Inflammatory macrophage treated with lipopolysaccharide for 4 hours (primary cell): Measurements from ENCODE around the gene SGIP1.

ENCODE experiments used
- DNase-seq: peaks from one replicate; pipeline ENCODE4 v3.0.0-alpha.2; 2020

Gene SGIP1

GRCh38 chr1:66521721-66522365 lies 12.1 kb upstream of the SGIP1 start:
- DNase-seq: peak; percentile 49

GRCh38 chr1:66523562-66523961 lies 10.4 kb upstream of the SGIP1 start:
- DNase-seq: no peak

- DNase-seq: no peak
Observed at GRCh38 chr1:66525086-66525485, 8.9 kb upstream of the SGIP1 start.

- DNase-seq: no peak
Observed at GRCh38 chr1:66526036-66526435, 7.9 kb upstream of the SGIP1 start.

GRCh38 chr1:66526991-66527390 lies 7.0 kb upstream of the SGIP1 start:
- no peak for DNase-seq

GRCh38 chr1:66527686-66528085 lies 6.3 kb upstream of the SGIP1 start:
- DNase-seq: no peak

GRCh38 chr1:66528580-66528979 lies 5.4 kb upstream of the SGIP1 start:
- DNase-seq: no peak

GRCh38 chr1:66532214-66532613 lies 1.7 kb upstream of the SGIP1 start:
- no peak for DNase-seq

- peak; percentile 6 for DNase-seq
Observed at GRCh38 chr1:66532798-66533783, 862 bp upstream of the SGIP1 start.

GRCh38 chr1:66535061-66535460 lies 1.1 kb downstream of the SGIP1 start:
- DNase-seq: no peak

GRCh38 chr1:66535853-66536252 lies 1.9 kb downstream of the SGIP1 start:
- DNase-seq: no peak

- no peak for DNase-seq
Observed at GRCh38 chr1:66537718-66538117, 3.8 kb downstream of the SGIP1 start.

- DNase-seq: no peak
Observed at GRCh38 chr1:66539491-66539890, 5.5 kb downstream of the SGIP1 start.

GRCh38 chr1:66540434-66541032 lies 6.6 kb downstream of the SGIP1 start:
- no peak for DNase-seq

GRCh38 chr1:66542314-66542713 lies 8.4 kb downstream of the SGIP1 start:
- no peak for DNase-seq

- no peak for DNase-seq
Observed at GRCh38 chr1:66542811-66543767, 9.1 kb downstream of the SGIP1 start.

GRCh38 chr1:66546047-66546810 lies 12.3 kb downstream of the SGIP1 start:
- DNase-seq: no peak

- DNase-seq: no peak
Observed at GRCh38 chr1:66549017-66549416, 15.1 kb downstream of the SGIP1 start.

GRCh38 chr1:66550243-66550642 lies 16.3 kb downstream of the SGIP1 start:
- no peak for DNase-seq

- DNase-seq: no peak
Observed at GRCh38 chr1:66552287-66552686, 18.3 kb downstream of the SGIP1 start.

- no peak for DNase-seq
Observed at GRCh38 chr1:66552829-66553228, 18.9 kb downstream of the SGIP1 start.

GRCh38 chr1:66553846-66554245 lies 19.9 kb downstream of the SGIP1 start:
- DNase-seq: no peak
